CD4-positive, alpha-beta T cell (primary cell): ENCODE data around the gene CBLL1. TPM values are rescaled to one million over a fixed set of nuclear protein-coding genes. Genes with fewer than 3 reads are reported as not detected.

Experiments used
- ATAC-seq: fragments of 200-7000 bp; cut with Tn5 transposase; one replicate; pipeline ENCODE4 v1.10.0; 2022; ENCODE audit warnings: mild to moderate bottlenecking; ENCODE audit not compliant: poor library complexity
- CTCF ChIA-PET: fragments of 350-600 bp; sonication (Branson Sonifier 250); formaldehyde crosslinking; loops from one replicate; lab custom pipeline; 2021; ENCODE audit warnings: antibody characterized with exemption, inconsistent platforms; lab: Charles Lee
- POLR2A ChIA-PET: fragments of 350-600 bp; sonication (Branson Sonifier 250); formaldehyde crosslinking; loops from one replicate; lab custom pipeline; 2021; ENCODE audit warnings: antibody characterized with exemption, inconsistent platforms; lab: Charles Lee
- DNase-seq, 14 experiments: peaks; one replicate each; pipeline ENCODE4 v3.0.0-alpha.2; 2013 to 2020; ENCODE audit warnings: mixed read lengths in 2 of 14
- H3K27ac ChIP-seq, 2 donors: one replicate each; pipeline versions ENCODE4 v1.5.1 to v1.7.0; 2013; ENCODE audit warnings: low read length in 2 of 2, low read depth in 1 of 2, mild to moderate bottlenecking in 1 of 2
- H3K27me3 ChIP-seq, 2 experiments: 1 replicate in 1 of 2; 2 replicates in 1 of 2; pipeline versions ENCODE4 v1.6.1 to v1.7.0; 2013; ENCODE audit warnings: low read length in 2 of 2, control low read depth in 1 of 2, mild to moderate bottlenecking in 1 of 2, moderate library complexity in 1 of 2; ENCODE audit not compliant: insufficient read depth in 2 of 2, control insufficient read depth in 1 of 2
- H3K36me3 ChIP-seq: one replicate; pipeline ENCODE4 v1.6.1; 2013; ENCODE audit warnings: low read length, control low read depth; ENCODE audit not compliant: insufficient read depth
- H3K4me1 ChIP-seq: one replicate; pipeline ENCODE4 v1.6.1; 2013; ENCODE audit warnings: low read length, control low read depth; ENCODE audit not compliant: insufficient read depth
- H3K4me3 ChIP-seq: one replicate; pipeline ENCODE4 v1.5.1; 2013; ENCODE audit warnings: mild to moderate bottlenecking, low read length, moderate library complexity
- H3K9me3 ChIP-seq, 2 experiments: 1 replicate in 1 of 2; 2 replicates in 1 of 2; pipeline versions ENCODE4 v1.6.1 to v1.7.0; 2013; ENCODE audit warnings: low read length in 2 of 2, mild to moderate bottlenecking in 2 of 2, control low read depth in 1 of 2, moderate library complexity in 1 of 2; ENCODE audit not compliant: control insufficient read depth in 1 of 2, insufficient read depth in 1 of 2
- H3K27ac Mint-ChIP-seq: one replicate; pipeline ENCODE4 v1.8.0; 2020; ENCODE audit warnings: mixed read lengths
- H3K27me3 Mint-ChIP-seq: one replicate; pipeline ENCODE4 v1.8.0; 2021; ENCODE audit warnings: mixed read lengths
- H3K36me3 Mint-ChIP-seq: one replicate; pipeline ENCODE4 v1.8.0; 2021; ENCODE audit warnings: low read depth, mixed read lengths
- H3K4me1 Mint-ChIP-seq: one replicate; pipeline ENCODE4 v1.8.0; 2021; ENCODE audit warnings: low read depth, mixed read lengths
- H3K4me3 Mint-ChIP-seq: one replicate; pipeline ENCODE4 v1.8.0; 2020; ENCODE audit warnings: mild to moderate bottlenecking, mixed read lengths
- H3K9me3 Mint-ChIP-seq: one replicate; pipeline ENCODE4 v1.8.0; 2020; ENCODE audit warnings: mixed read lengths
- CTCF ChIP-seq: fragments of 200-600 bp; IDR thresholded peaks from one replicate; pipeline ENCODE4 v1.8.0; 2022; ENCODE audit warnings: antibody characterized with exemption, mild to moderate bottlenecking
- intact Hi-C, 2 experiments: fragments of 100-400 bp; cut with DNase I in 1 of 2; cut with micrococcal nuclease in 1 of 2; formaldehyde crosslinking; loops; one replicate each; pipeline versions ENCODE4 v1.15.1 to v1.9.0; 2023 to 2025; cut with DNase I, micrococcal nuclease
- total RNA-seq, 174 experiments: library from RNA in 2 of 174; stranded (reverse) in 2 of 174; gene quantifications; one replicate each; pipeline ENCODE4 v1.2.3 and lab custom pipeline; 2021 to 2026

CBLL1 gene
- total RNA-seq, 2 experiments from 2014 or later: 77.8 to 80.2 TPM

GRCh38 chr7:107788662-107789061, 44.7 kb downstream of the CBLL1 start:
- no peak overlapping the region for H3K27ac Mint-ChIP-seq
- H3K4me3 Mint-ChIP-seq: no peak overlapping the region
- no peaks in the 10 kb centered on the region for H3K36me3 Mint-ChIP-seq
- Histone ChIP-seq H3K4me3 (no peak overlapping the region), H3K27me3 (no peaks in the 10 kb centered on the region), H3K36me3 (no peaks in the 10 kb centered on the region), H3K4me1 (peaks cover 7% of the 10 kb centered on the region), H3K27ac (no peak overlapping the region), H3K9me3 (no peaks in the 10 kb centered on the region)
- ChIA-PET CTCF (no interaction called here), POLR2A (no interaction called here)
- intact Hi-C loops: no loop called here
- no peaks in the 10 kb centered on the region for H3K9me3 Mint-ChIP-seq
- H3K27me3 Mint-ChIP-seq: peaks cover 7% of the 10 kb centered on the region
- no peak for TF ChIP-seq CTCF
- DNase-seq (no peak), ATAC-seq (no peak)
- peaks cover 36% of the 10 kb centered on the region for H3K4me1 Mint-ChIP-seq

GRCh38 chr7:107789647-107790046, 45.7 kb downstream of the CBLL1 start:
- Histone ChIP-seq H3K36me3 (no peaks in the 10 kb centered on the region), H3K9me3 (no peaks in the 10 kb centered on the region), H3K4me1 (peaks cover 7% of the 10 kb centered on the region), H3K27ac (no peak overlapping the region), H3K27me3 (no peaks in the 10 kb centered on the region), H3K4me3 (no peak overlapping the region)
- peaks cover 36% of the 10 kb centered on the region for H3K4me1 Mint-ChIP-seq
- no peak overlapping the region for H3K27ac Mint-ChIP-seq
- intact Hi-C loops: loop anchor here in 1 of 2 experiments (10.0 kb wide), 1 partner anchor 65 kb away; no protein-coding TSS in a partner anchor
- ATAC-seq: no peak
- no peak for TF ChIP-seq CTCF
- no peaks in the 10 kb centered on the region for H3K9me3 Mint-ChIP-seq
- DNase-seq: no peak
- H3K4me3 Mint-ChIP-seq: no peak overlapping the region
- POLR2A ChIA-PET: no interaction called here
- CTCF ChIA-PET: no interaction called here
- H3K27me3 Mint-ChIP-seq: peaks cover 10% of the 10 kb centered on the region
- H3K36me3 Mint-ChIP-seq: no peaks in the 10 kb centered on the region

GRCh38 chr7:107792364-107792763, 48.4 kb downstream of the CBLL1 start:
- no peak overlapping the region for H3K27ac ChIP-seq
- no peaks in the 10 kb centered on the region for H3K4me1 ChIP-seq
- ATAC-seq (no peak), DNase-seq (no peak)
- Mint-ChIP-seq H3K4me1 (peaks cover 11% of the 10 kb centered on the region), H3K27me3 (peaks cover 10% of the 10 kb centered on the region), H3K36me3 (no peaks in the 10 kb centered on the region), H3K4me3 (no peak overlapping the region), H3K27ac (no peak overlapping the region), H3K9me3 (no peaks in the 10 kb centered on the region)
- ChIA-PET POLR2A (no interaction called here), CTCF (no interaction called here)
- H3K36me3 ChIP-seq: no peaks in the 10 kb centered on the region
- no peak overlapping the region for H3K4me3 ChIP-seq
- H3K9me3 ChIP-seq: no peaks in the 10 kb centered on the region
- intact Hi-C loops: loop anchor here in 1 of 2 experiments (10.0 kb wide), 1 partner anchor 62 kb away; no protein-coding TSS in a partner anchor
- no peaks in the 10 kb centered on the region for H3K27me3 ChIP-seq
- TF ChIP-seq CTCF: no peak
